GM18511 (cell line): ENCODE measurements around the gene CELA1.

ENCODE experiments used
- ATAC-seq: cut with Tn5 transposase; IDR thresholded peaks from one replicate; pipeline ENCODE4 v1.9.1; 2021; ENCODE audit warnings: mild to moderate bottlenecking, moderate library complexity; ENCODE audit not compliant: unreplicated experiment

CELA1 gene

GRCh38 chr12:51377099-51377984 lies 30.9 kb upstream of the CELA1 start:
- ATAC-seq: no peak

- ATAC-seq: no peak
Measured at GRCh38 chr12:51374856-51375255, 28.4 kb upstream of the CELA1 start.

DNA sequence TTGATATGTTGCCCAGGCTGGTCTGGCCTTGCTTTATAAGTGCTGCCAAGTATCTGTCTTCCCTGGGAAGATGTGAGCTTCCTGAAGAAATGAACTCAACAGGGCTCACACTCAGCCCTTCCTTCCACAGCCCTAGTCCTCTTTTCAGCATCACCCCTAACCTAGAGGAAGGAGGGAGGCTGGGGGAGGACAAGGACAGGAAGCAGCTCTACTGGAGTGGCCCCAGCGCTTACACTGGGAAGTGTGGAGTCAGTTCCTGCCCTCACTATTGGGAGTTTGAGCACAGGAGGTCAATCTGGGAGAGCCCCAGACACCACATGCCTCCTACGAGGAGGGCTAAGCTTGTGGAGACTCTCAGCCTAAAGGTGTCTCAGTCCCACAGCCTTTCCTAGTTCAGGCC lies 27.9 kb upstream of the CELA1 start:
- ATAC-seq: no peak

- no peak for ATAC-seq
Measured at GRCh38 chr12:51373187-51373586, 26.7 kb upstream of the CELA1 start.

GRCh38 chr12:51372021-51372420 lies 25.5 kb upstream of the CELA1 start:
- ATAC-seq: no peak

DNA sequence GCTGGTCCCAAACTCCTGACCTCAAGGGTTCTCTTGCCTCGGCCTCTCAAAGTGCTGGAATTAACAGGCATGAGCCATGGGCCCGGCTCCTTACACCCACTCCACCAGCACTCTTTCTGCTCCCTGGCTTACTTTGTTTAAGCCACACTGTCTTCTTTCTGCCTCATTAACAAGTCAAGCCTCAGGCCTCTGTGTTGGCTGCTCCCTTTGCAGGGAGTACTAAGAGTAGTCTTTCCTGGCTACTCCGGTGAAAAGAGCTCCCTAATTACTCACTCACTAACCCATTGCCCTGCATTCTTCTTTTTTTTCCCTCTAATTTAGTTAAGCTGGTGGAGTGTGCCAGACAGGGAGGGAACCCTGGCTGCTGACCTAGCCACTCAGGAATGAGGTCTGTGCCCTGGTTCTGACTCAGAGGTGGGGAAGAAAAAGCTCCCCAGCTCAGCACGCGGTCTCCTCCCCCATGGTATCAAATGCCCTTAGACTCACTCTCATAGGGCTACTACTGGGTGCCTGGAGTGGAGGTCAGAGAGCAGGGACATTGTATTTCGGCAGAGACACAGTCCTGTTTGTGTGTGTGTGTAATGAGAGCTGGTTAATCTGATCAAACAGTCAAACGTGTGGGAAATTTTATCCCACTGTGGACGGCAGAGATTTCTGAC lies 24.9 kb upstream of the CELA1 start:
- ATAC-seq: no peak

GRCh38 chr12:51370667-51371066 lies 24.2 kb upstream of the CELA1 start:
- no peak for ATAC-seq

DNA sequence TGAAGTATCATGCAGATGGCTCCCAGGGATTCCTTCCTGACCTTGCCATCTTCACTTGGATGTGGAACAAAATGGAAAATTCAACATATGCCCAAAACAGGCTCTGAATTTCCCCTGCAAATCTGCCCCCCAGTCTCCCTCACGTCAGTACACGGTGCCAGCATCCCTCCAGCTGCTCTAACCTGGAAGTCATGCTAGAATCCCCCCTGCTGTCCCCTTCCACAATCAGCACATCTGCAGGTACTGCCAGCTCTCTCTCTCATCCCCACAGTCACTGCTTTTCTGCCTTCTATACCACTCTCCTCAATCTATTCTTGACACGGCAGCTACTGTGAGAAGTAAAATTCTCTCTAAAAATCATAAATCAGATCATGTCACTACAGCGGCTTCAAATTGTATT lies 23.1 kb upstream of the CELA1 start:
- no peak for ATAC-seq

GRCh38 chr12:51368640-51369517 lies 22.4 kb upstream of the CELA1 start:
- ATAC-seq: peak; percentile 98

GRCh38 chr12:51365276-51365675 lies 18.8 kb upstream of the CELA1 start:
- no peak for ATAC-seq

- no peak for ATAC-seq
Measured at GRCh38 chr12:51364001-51364400, 17.5 kb upstream of the CELA1 start.

DNA sequence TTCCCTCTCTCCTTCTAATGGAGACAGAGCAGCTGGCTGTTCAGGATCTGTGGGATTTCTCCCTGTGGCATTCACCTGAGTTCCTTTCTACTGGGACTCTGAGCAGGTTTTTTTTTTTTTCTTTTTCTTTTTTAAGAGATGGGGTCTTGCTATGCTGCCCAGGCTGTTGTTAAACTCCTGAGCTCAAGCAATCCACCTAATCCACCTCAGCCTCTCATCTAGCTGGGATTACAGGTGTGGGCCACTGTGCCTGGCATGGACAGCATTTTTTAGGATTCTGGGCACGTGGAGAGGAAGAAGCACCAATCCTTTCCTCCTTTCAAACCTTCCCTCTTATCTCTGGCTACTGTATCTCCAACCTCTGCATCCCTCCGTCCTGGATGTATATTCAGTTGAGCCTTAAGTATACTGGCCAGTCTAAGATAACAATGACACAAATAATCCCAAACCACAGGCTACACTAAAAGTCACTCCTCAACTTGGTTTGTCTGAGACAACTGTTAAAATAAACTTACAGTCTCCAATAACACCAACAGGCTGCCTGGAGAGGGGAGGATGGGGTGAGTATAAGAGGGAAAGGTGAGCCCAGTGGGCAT lies 16.4 kb upstream of the CELA1 start:
- ATAC-seq: no peak

DNA sequence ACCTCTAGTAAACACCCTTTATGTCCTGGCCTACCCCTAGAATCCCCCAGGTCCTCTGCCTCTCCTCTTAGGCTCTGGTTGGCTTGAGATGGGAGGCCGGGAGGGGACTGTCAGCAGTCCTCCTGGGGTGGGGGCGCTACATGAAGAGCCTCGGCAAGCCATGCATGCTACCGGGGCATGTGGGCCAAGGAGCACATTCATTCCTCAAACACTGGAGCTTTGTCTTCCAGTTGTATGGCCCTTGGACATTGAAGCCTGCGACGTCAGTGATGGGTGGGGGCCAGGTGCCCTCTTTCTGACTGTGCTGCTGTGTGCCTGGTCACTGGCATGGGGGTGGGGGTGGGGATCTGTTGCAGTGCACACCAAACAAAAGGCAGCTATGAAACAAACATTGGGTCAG lies 15.8 kb upstream of the CELA1 start:
- ATAC-seq: no peak

DNA sequence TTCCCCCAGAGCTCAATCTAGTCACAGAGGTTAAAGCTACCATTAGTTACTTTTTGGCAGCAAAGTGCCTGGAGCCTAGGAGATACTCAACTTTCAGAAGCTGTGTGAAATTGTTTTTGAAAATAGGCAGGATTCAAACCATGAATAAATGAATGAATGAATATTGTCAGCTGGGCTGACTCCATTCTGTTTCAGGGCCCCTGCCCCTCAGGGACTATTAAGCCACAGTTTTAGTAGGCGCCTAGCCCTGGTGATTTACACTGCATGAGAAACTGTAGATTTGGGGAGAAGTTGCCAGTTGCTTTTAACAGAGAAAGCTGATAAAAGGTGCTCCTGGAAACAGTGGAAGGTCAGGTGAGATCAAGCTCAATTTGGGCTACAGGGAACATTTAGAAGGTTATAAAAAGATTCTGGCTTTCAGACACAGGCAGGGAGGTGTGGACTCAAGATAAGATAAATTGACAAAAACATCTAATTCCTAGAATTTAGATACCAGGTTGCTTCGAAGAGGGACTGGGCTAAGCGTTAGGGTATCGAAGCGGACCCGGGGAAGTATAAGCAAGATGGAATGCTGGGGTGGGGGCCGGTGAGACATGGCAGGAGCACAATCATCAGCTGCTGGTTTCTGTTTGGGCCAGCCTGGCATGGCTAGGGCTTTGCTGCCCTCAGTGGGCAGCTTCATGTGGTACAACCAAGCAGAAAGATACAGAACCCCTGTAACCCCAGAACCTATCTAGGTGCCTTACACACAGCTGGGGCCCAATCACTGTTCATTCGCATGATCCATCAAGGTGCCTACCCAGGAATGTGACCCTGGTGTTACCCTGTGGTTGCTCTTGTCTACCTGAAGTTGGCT lies 14.9 kb upstream of the CELA1 start:
- ATAC-seq: no peak

- no peak for ATAC-seq
Measured at GRCh38 chr12:51360315-51360714, 13.8 kb upstream of the CELA1 start.

GRCh38 chr12:51359851-51360250 lies 13.4 kb upstream of the CELA1 start:
- ATAC-seq: no peak

DNA sequence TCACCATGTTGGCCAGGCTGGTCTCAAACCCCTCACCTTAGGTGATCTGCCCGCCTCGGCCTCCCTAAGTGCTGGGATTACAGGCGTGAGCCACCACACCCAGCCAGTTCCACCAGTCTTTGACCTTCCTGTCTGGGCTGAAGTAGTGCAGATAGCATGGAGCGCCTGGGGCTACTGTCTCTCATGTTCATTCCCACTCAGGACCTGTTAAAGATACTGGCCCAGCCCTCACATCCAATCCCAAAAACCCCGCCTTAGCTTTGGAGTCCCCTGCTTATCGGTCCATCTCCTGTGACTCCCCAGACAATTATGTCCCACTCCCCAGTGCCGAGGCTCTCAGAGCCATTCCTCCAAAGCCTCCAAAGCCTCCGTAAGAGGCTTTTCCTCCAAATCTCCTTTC lies 12.0 kb upstream of the CELA1 start:
- ATAC-seq: no peak

- ATAC-seq: no peak
Measured at GRCh38 chr12:51357374-51358047, 11.0 kb upstream of the CELA1 start.

DNA sequence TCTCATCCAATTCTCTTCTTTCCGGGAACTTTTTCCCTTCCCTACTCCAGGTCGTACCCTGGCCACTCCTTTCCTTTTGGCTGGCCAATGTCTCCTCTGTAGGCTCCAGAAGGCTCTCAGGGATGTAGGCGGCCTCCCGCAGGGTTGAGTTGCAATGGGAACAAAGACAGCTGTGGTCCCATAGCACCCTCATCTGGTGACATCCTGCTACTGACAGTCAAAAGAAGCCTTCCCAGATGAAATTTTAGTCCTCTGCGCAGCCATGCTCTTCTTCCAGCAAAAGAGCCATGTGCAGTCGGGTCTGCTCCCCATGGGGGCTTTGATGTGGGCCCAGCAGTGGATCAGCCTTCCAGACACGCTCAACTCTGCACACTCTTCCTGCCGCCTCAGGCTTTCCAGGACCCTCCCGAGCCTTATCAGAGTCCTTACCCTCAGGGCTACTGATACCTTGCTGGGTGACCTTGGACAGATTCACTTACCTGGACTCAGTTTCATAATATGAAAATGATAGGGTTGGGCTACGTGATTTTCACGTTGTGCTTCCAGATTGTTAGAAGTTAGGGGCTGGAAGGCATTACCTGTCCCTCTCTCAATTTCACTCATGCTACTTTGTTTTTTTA lies 5.5 kb upstream of the CELA1 start:
- ATAC-seq: no peak
